Upper lobe of right lung (tissue), 1 donor: ENCODE data around the gene COQ9. TPM values are rescaled to one million over a fixed set of nuclear protein-coding genes. Genes with fewer than 3 reads are reported as not detected.

Experiments used
- ATAC-seq: fragments of 200-7000 bp; cut with Tn5 transposase; one replicate; pipeline ENCODE4 v1.9.1; 2020; ENCODE audit warnings: mild to moderate bottlenecking, moderate library complexity
- DNase-seq: peaks from one replicate; pipeline ENCODE4 v3.0.0-alpha.2; 2020
- H3K27ac ChIP-seq: fragments of 200-600 bp; one replicate; pipeline ENCODE4 v1.8.0; 2022
- H3K27me3 ChIP-seq: fragments of 200-600 bp; one replicate; pipeline ENCODE4 v1.8.0; 2022; ENCODE audit warnings: mild to moderate bottlenecking
- H3K36me3 ChIP-seq: fragments of 200-600 bp; one replicate; pipeline ENCODE4 v1.8.0; 2022
- H3K4me1 ChIP-seq: fragments of 200-600 bp; one replicate; pipeline ENCODE4 v1.8.0; 2022
- H3K4me3 ChIP-seq: fragments of 200-600 bp; one replicate; pipeline ENCODE4 v1.8.0; 2022; ENCODE audit warnings: mild to moderate bottlenecking
- H3K9me3 ChIP-seq: fragments of 200-600 bp; one replicate; pipeline ENCODE4 v1.8.0; 2022
- intact Hi-C: fragments of 100-400 bp; cut with DNase I; formaldehyde crosslinking; loops from one replicate; pipeline ENCODE4 v1.11.0; 2022
- total RNA-seq: library from RNA; stranded (reverse); fragmentation: NEBNext Ultra II Directional; extraction: Animal tissue kit (Norgen Biotek cat#: 25700); gene quantifications from one replicate; pipeline ENCODE4 v1.2.1, GENCODE V29; 2021
- TF ChIP-seq, protein P1 (sequence below): fragments of 200-600 bp; IDR thresholded peaks from one replicate; pipeline ENCODE4 v1.8.0; 2022; ENCODE audit warnings: antibody characterized with exemption
- donor health status: DM: no; HTN: yes; CAD: no; lungs with severe emphysema.

The COQ9 gene
- total RNA-seq, 1 donor from 2014 or later = 35.2 TPM

DNA sequence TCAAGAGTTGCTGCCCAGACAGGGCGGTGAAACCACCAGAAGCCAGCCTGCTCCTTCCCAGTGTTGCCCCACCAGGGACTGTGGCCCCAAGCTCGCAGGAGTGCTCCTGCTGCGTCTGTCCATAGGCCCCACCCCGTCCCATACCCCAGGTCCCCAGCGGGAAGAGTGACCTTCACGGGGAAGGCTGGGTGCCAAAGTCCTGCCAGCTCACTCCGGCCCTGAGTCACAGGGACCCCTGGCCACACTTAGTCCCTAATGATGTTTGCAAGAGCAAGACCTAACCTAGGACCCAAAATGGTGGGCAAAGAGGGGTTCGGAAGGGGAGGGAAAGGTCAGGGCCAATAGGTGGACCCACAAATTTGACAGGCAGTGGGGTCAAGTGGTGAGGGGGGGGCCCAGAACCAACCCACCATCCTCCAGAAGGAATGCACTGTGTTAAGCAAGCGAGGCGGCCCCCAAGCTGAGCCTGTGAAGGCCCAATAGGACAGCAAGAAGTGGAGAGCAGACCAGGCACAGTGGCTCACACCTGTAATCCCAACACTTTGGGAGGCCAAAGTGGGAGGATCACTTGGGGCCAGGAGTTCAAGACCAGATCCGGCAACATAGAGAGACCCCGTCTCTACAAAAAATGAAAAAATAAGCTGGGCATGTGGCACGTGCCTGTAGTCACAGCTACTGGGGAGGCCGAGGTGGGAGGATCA, 35.7 kb downstream of the COQ9 start:
- TF ChIP-seq, protein P1, sequence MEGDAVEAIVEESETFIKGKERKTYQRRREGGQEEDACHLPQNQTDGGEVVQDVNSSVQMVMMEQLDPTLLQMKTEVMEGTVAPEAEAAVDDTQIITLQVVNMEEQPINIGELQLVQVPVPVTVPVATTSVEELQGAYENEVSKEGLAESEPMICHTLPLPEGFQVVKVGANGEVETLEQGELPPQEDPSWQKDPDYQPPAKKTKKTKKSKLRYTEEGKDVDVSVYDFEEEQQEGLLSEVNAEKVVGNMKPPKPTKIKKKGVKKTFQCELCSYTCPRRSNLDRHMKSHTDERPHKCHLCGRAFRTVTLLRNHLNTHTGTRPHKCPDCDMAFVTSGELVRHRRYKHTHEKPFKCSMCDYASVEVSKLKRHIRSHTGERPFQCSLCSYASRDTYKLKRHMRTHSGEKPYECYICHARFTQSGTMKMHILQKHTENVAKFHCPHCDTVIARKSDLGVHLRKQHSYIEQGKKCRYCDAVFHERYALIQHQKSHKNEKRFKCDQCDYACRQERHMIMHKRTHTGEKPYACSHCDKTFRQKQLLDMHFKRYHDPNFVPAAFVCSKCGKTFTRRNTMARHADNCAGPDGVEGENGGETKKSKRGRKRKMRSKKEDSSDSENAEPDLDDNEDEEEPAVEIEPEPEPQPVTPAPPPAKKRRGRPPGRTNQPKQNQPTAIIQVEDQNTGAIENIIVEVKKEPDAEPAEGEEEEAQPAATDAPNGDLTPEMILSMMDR = no peak
- Histone ChIP-seq H3K9me3 (no peaks in the 10 kb centered on the region), H3K36me3 (no peaks in the 10 kb centered on the region), H3K4me1 (peaks cover 40% of the 10 kb centered on the region), H3K4me3 (no peak overlapping the region), H3K27me3 (no peaks in the 10 kb centered on the region), H3K27ac (no peak overlapping the region)
- ATAC-seq (no peak), DNase-seq (no peak)
- intact Hi-C loops = no loop called here

DNA sequence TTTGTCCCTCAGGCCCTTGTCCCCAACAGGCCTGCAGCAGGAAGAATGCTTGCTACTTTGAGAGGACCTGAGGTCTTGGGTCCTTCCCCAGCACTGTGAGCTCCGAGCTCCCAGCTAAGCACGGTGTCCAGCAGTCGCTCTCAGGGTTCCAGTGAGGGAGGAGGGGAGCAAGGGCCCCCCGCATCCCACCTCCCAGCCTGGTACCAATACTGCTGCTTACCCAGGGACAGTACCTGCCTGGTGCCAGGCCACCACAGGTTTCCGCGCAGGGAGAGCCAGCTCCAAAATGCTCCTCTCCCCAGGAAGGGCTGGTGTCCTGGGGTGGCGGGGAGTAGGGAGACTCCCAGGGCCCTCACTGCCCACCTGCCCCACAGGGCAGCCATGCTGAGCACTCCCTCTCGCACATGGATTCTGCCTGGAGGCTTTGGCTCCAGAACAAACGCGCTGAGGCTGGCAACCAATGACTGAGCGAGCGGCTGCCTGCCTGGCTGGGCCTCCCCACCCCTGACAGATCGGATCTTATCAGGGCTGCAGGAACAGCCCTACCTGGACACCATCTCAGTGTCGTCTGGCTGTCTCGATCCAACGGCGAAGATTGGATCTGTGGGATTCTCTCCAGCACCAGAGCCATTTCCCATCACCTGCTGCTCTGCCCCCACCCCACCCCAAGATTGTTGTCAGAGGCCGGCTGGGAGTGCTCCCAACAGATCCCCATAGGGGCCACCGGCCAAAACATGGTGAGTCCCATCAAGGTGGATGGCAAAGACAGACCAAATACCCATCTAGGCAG, 36.6 kb downstream of the COQ9 start:
- H3K9me3 ChIP-seq = no peaks in the 10 kb centered on the region
- no peaks in the 10 kb centered on the region for H3K27me3 ChIP-seq
- intact Hi-C loops = no loop called here
- peak overlapping the region; percentile 75 for H3K4me3 ChIP-seq
- peaks cover 30% of the 10 kb centered on the region for H3K4me1 ChIP-seq
- DNase-seq (peak; percentile 71), ATAC-seq (no peak)
- TF ChIP-seq, protein P1 = no peak
- H3K36me3 ChIP-seq = no peaks in the 10 kb centered on the region
- H3K27ac ChIP-seq = peak overlapping the region; percentile 37

DNA sequence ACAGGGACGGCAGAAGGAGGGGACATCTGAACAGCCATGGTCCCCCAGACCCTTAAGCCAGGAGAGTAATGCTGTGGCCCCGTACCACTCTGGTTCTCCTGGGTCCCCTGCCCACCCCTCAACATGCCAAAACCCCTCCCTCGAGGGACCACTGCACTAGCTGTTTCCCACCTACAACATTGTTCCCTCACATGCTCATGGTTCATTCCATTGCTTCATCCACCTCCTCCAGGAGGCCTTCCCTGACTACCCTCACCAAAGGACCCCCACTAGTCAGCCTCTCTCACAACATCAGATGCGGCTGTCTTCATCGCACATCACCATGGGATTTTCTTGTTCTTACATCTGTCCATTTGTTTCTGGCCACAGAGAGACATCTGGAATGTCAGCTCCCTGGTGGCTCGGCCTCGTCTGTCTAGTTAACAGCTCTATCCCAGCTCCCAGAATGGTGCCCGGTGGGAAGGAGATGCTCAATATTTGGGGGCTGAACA, 37.3 kb downstream of the COQ9 start:
- peak overlapping the region; percentile 75 for H3K4me3 ChIP-seq
- TF ChIP-seq, protein P1 = no peak
- intact Hi-C loops = no loop called here
- peak overlapping the region; percentile 37 for H3K27ac ChIP-seq
- no peaks in the 10 kb centered on the region for H3K27me3 ChIP-seq
- H3K4me1 ChIP-seq = peaks cover 24% of the 10 kb centered on the region
- no peaks in the 10 kb centered on the region for H3K9me3 ChIP-seq
- ATAC-seq = no peak
- no peaks in the 10 kb centered on the region for H3K36me3 ChIP-seq
- DNase-seq = no peak

DNA sequence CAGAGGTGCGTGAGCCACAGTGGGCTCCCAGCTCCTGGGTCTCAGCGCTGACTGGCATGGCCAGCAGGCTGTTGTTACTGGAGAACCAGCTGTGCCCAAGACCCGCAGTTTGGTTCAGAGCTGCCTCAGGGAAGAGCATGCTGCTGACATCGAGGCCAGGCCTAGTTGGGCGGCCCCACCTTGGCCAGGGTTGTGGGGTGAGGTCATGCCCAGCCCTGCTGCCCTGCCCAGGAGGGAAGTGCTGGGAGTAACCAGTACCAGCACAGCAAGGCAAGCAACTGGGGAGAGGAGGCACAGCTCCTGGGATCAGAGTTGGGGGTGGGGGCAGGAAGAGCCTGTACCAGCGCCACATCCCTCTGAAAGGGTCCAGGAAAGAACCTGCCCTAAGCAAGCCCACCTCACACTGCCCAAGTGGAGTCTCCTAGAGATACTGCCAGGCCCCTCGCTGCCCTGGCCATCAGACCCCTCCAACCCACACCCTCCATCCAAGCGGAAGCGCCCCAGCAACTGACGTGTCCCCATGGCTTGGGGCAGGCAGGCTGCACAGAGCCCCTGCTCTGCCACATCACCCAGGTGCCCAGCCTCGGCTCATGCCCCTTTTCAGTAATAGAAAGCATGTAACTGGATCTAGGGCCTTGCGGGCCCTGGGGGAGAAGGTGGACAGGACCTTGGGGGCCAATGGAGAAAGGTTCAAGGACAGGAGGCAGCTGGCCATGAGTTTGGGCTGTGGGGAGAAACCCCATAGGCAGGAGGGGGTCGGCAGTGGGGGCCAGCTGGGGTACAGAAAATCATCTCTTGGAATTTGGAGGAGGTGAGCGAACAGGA, 38.0 kb downstream of the COQ9 start:
- TF ChIP-seq, protein P1 = no peak
- no peaks in the 10 kb centered on the region for H3K36me3 ChIP-seq
- peak; percentile 62 for ATAC-seq
- peaks cover 16% of the 10 kb centered on the region for H3K4me1 ChIP-seq
- H3K9me3 ChIP-seq = no peaks in the 10 kb centered on the region
- H3K27ac ChIP-seq = peak overlapping the region; percentile 80
- H3K4me3 ChIP-seq = peak overlapping the region; percentile 75
- DNase-seq = peak; percentile 71
- intact Hi-C loops = no loop called here
- no peaks in the 10 kb centered on the region for H3K27me3 ChIP-seq
